Pancreas (tissue), 10 donors: ENCODE results near the gene ANTXR2. TPM values are rescaled to one million over a fixed set of nuclear protein-coding genes. Genes with fewer than 3 reads are reported as not detected.

Experiments used
- ATAC-seq, 4 donors: fragments of 200-7000 bp; cut with Tn5 transposase; one replicate each; pipeline versions ENCODE4 v1.8.0 to v1.9.1; 2020; ENCODE audit warnings: mild to moderate bottlenecking in 4 of 4, moderate library complexity in 4 of 4
- DNase-seq, 6 donors: peaks; one replicate each; pipeline ENCODE4 v3.0.0-alpha.2; 2020
- FAIRE-seq: peaks from 2 replicates; lab custom pipeline; 2012; peaks lifted over from hg19 to GRCh38; lab: Jason Lieb, UNC
- H3K27ac ChIP-seq, 4 donors: fragments of 200-600 bp; sonication (generic); 1 replicate in 3 of 4; 2 replicates in 1 of 4; pipeline versions ENCODE4 v1.5.0 to v1.8.0; 2020
- H3K27me3 ChIP-seq, 4 donors: fragments of 200-600 bp; one replicate each; pipeline ENCODE4 v1.8.0; 2021
- H3K36me3 ChIP-seq, 3 donors: fragments of 200-600 bp; sonication (generic) in 1 of 3; one replicate each; pipeline versions ENCODE4 v1.5.0 to v1.8.0; 2020 to 2021
- H3K4me1 ChIP-seq, 3 donors: fragments of 200-600 bp; one replicate each; pipeline ENCODE4 v1.8.0; 2021
- H3K4me3 ChIP-seq, 4 donors: fragments of 200-600 bp; sonication (generic) in 2 of 4; one replicate each; pipeline versions ENCODE4 v1.5.0 to v1.8.0; 2020 to 2021
- H3K9me3 ChIP-seq, 4 donors: fragments of 200-600 bp; one replicate each; pipeline ENCODE4 v1.8.0; 2021
- WGBS, 2 donors: extraction: QIAGEN DNeasy Blood & Tissue Kit; methylation state at CpG; one replicate each; pipeline ENCODE4 v1.1.7; 2013; 5-methylcytosine and 5-hydroxymethylcytosine counted together
- intact Hi-C, 3 donors: fragments of 100-400 bp; cut with DNase I; formaldehyde crosslinking; loops; one replicate each; pipeline versions ENCODE4 v1.11.1 to v1.14.2; 2022
- polyA plus RNA-seq, 2 donors: library from polyadenylated mRNA; stranded (reverse); fragments of 200-250 nt; gene quantifications; one replicate each; pipeline ENCODE4 v1.2.3, GENCODE V29; 2013
- total RNA-seq, 6 donors: library from RNA; stranded (reverse); fragmentation: NEBNext Ultra II Directional in 4 of 6; extraction: Animal tissue kit (Norgen Biotek cat#: 25700) in 4 of 6; gene quantifications; one replicate each; pipeline versions ENCODE4 v1.2.1 to v1.2.4, GENCODE V29; 2021 to 2023
- TF ChIP-seq, protein P1 (sequence below), 4 donors: fragments of 200-600 bp; sonication (generic) in 3 of 4; IDR thresholded peaks; one replicate each; pipeline versions ENCODE4 v1.5.0 to v1.8.0; 2021; ENCODE audit warnings: antibody characterized with exemption in 4 of 4
- donor health status: healthy with polysubstance abuse.
- donor health status: DM: no; HTN: no; CAD: no; lungs with moderate emphysema.
- donor health status: DM: no; HTN: no; CAD: no.
- donor health status: control.
- donor health status: control.
- donor health status: Bipolar disorder and iron deficiency.
- donor health status: DM: yes; HTN: yes; CAD: no.
- donor health status: DM: no; HTN: no; CAD: no.
- donor health status: DM: no; HTN: no; CAD: no.
- donor health status: DM: yes; HTN: yes; CAD: no.

Gene ANTXR2
- total and polyA plus RNA-seq, 8 donors: 1.4 to 22.4 (median 4.6) TPM

DNA sequence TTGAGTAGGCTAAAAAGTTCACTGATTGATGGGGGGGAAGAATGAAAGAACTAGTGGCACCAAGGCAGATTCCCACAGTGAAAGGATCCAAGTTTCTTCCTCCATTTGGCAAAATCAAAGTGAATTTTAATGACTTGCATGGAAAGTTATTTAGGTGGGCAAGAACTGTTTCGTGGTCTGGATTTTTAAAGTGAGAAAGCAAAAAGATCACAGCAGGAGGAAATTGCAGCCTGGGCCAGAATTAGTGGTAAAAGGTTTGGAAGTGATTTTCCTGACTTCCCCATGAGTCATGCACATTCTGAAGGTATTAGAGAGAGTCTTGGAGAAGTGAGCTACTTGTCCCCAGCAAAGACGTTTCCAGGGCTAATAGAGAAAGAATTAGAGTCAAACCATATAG lies 207.8 kb downstream of the ANTXR2 start:
- FAIRE-seq: no peak
- no peak overlapping the region for H3K27ac ChIP-seq
- no peak for ATAC-seq
- DNase-seq: no peak
- H3K4me3 ChIP-seq: no peak overlapping the region
- WGBS, 2 donors: 31 to 36% methylated on average over 2 of the region's 2 CpGs
- H3K36me3 ChIP-seq: no peaks in the 10 kb centered on the region
- intact Hi-C loops: no loop called here
- no peaks in the 10 kb centered on the region for H3K4me1 ChIP-seq
- no peaks in the 10 kb centered on the region for H3K9me3 ChIP-seq
- no peaks in the 10 kb centered on the region for H3K27me3 ChIP-seq
- TF ChIP-seq, protein P1, sequence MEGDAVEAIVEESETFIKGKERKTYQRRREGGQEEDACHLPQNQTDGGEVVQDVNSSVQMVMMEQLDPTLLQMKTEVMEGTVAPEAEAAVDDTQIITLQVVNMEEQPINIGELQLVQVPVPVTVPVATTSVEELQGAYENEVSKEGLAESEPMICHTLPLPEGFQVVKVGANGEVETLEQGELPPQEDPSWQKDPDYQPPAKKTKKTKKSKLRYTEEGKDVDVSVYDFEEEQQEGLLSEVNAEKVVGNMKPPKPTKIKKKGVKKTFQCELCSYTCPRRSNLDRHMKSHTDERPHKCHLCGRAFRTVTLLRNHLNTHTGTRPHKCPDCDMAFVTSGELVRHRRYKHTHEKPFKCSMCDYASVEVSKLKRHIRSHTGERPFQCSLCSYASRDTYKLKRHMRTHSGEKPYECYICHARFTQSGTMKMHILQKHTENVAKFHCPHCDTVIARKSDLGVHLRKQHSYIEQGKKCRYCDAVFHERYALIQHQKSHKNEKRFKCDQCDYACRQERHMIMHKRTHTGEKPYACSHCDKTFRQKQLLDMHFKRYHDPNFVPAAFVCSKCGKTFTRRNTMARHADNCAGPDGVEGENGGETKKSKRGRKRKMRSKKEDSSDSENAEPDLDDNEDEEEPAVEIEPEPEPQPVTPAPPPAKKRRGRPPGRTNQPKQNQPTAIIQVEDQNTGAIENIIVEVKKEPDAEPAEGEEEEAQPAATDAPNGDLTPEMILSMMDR (IDR thresholded peaks at IDR 0.05): no peak

DNA sequence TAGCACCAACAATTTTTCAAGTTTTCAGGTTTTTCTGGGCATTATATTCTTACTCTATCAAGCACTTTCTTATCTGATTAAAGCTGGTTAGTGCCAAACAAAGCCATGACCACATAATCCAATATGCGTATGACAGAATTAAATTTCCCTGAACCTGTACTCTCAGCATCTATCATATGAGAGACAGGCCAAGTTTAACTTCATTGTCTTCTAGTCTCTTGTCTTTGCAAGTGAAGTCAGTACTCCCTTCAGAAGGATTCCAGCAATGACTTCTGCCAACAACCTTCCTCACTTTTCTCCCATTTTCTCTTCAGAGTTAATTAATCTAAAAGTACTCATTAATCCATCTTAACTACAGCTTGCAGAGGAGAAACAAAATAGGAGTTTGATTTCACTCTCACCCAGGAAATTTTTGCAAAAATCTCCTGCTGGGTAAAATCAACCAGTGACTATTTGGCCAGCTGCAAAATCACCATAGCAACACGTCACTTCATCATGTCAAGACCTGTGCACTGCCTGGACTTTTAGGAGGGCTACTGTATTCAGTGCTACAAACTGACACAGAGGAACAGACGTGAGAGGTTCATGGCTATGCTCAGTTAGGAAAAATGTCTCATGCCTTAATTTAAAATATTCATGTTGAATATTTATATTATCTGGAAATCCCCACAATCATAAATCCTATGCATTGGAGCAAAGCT lies 208.4 kb downstream of the ANTXR2 start:
- ATAC-seq: no peak
- Histone ChIP-seq H3K27ac (no peak overlapping the region), H3K4me1 (no peaks in the 10 kb centered on the region), H3K4me3 (no peak overlapping the region), H3K36me3 (no peaks in the 10 kb centered on the region), H3K9me3 (no peaks in the 10 kb centered on the region), H3K27me3 (no peaks in the 10 kb centered on the region)
- no peak for FAIRE-seq
- TF ChIP-seq, protein P1 (IDR thresholded peaks at IDR 0.05): no peak
- 39 to 40% methylated on average over 3 of the region's 3 CpGs for WGBS, 2 donors
- intact Hi-C loops: no loop called here
- no peak for DNase-seq

DNA sequence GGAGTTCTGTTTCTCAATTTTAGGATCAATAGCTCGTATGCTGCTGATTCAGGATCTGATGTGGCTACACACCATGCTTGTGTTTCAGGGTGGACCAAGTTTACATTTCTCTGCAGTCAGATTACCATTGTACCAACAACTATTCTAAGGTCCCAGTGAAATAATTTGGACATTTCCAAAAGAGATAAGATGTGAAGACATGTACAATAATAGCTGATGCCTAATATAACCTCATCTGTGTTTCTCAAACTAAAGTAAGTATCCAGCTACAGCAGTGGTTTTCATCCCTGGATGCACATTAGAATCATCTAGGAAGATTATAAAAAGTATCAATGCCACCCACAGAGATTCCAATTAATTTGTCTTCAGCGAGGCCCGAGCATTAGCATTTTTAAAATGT lies 209.7 kb downstream of the ANTXR2 start:
- FAIRE-seq (no peak), ATAC-seq (no peak), DNase-seq (no peak)
- WGBS, 2 donors: 69 to 79% methylated on average over 3 of the region's 3 CpGs
- Histone ChIP-seq H3K27ac (no peak overlapping the region), H3K27me3 (no peaks in the 10 kb centered on the region), H3K4me3 (no peak overlapping the region), H3K9me3 (no peaks in the 10 kb centered on the region), H3K4me1 (no peaks in the 10 kb centered on the region), H3K36me3 (no peaks in the 10 kb centered on the region)
- TF ChIP-seq, protein P1 (IDR thresholded peaks at IDR 0.05): no peak
- intact Hi-C loops: no loop called here

DNA sequence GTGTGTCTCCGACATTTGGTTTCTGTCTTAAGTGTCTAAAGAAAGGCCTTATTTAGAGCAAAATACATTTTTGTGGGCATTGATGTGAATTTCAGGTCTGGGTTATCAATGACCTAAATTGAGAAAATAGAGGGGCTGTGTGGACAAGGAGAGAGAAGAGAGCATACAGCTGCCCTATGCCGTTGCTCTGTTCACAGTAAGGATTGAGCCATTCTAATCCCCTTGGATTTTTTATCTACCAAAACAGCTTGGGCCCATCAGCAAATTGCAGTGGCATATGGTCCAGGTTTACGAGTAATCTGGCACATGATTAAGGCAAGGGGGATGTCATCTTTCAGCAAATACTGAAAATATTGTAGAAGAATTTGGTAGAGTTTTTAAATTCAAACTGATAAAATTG lies 210.2 kb downstream of the ANTXR2 start:
- TF ChIP-seq, protein P1 (IDR thresholded peaks at IDR 0.05): no peak
- FAIRE-seq: no peak

DNA sequence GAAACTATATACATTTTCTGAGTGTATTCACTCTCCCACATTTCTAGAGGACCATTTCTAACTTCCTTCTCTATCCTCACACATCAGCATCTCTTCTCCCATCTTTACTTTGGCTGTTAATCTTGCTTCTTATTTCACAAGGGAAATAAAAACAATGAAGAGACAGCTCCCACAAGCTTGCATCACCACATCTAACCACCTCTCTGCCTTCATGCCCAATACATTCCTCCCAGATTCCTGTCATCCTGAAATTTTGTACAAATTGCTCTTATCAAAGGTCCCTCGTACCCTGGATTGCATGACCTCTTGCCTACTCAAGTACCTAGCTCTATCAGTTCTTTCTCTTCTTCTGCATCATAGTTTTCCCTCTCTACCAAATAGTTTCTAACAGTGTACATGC lies 215.2 kb downstream of the ANTXR2 start:
- no peak for DNase-seq
- Histone ChIP-seq H3K27me3 (no peaks in the 10 kb centered on the region), H3K4me3 (no peak overlapping the region), H3K36me3 (no peaks in the 10 kb centered on the region), H3K27ac (no peak overlapping the region), H3K9me3 (no peaks in the 10 kb centered on the region), H3K4me1 (peaks cover 0 to 6% (median 0%) of the 10 kb centered on the region in 3 donors)
- 48 to 59% methylated on average over 1 of the region's 1 CpG for WGBS, 2 donors
- TF ChIP-seq, protein P1 (IDR thresholded peaks at IDR 0.05): no peak
- ATAC-seq: no peak
- no peak for FAIRE-seq
- intact Hi-C loops: no loop called here

More for the DNA sequence above, 210.2 kb downstream of the ANTXR2 start:
- H3K4me3 ChIP-seq: no peak overlapping the region
- no peaks in the 10 kb centered on the region for H3K9me3 ChIP-seq
- no peaks in the 10 kb centered on the region for H3K4me1 ChIP-seq
- intact Hi-C loops: no loop called here
- no peaks in the 10 kb centered on the region for H3K27me3 ChIP-seq
- no peak for DNase-seq
- no peaks in the 10 kb centered on the region for H3K36me3 ChIP-seq
- H3K27ac ChIP-seq: no peak overlapping the region
- WGBS, 2 donors: 66 to 72% methylated on average over 3 of the region's 3 CpGs
- no peak for ATAC-seq
